Peyer's patch (tissue), 4 donors: ENCODE results near the gene TLR4.

Source experiments
- POLR2A ChIP-seq, 2 donors: fragments of 450-650 bp; IDR thresholded peaks; one replicate each; pipeline ENCODE4 v1.5.1; 2017; ENCODE audit warnings: antibody characterized with exemption in 2 of 2, mild to moderate bottlenecking in 2 of 2, moderate library complexity in 2 of 2
- TF ChIP-seq, protein P1 (sequence below), 6 experiments: fragments of 450-650 bp in 4 of 6; fragments of 200-600 bp in 2 of 6; sonication (generic) in 1 of 6; IDR thresholded peaks; one replicate each; pipeline ENCODE4 v1.5.1; 2017 to 2019; ENCODE audit warnings: antibody characterized with exemption in 6 of 6, mild to moderate bottlenecking in 3 of 6, moderate library complexity in 1 of 6

DNA sequence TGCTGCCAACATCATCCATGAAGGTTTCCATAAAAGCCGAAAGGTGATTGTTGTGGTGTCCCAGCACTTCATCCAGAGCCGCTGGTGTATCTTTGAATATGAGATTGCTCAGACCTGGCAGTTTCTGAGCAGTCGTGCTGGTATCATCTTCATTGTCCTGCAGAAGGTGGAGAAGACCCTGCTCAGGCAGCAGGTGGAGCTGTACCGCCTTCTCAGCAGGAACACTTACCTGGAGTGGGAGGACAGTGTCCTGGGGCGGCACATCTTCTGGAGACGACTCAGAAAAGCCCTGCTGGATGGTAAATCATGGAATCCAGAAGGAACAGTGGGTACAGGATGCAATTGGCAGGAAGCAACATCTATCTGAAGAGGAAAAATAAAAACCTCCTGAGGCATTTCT, 10.1 kb downstream of the TLR4 start:
- TF ChIP-seq, protein P1, sequence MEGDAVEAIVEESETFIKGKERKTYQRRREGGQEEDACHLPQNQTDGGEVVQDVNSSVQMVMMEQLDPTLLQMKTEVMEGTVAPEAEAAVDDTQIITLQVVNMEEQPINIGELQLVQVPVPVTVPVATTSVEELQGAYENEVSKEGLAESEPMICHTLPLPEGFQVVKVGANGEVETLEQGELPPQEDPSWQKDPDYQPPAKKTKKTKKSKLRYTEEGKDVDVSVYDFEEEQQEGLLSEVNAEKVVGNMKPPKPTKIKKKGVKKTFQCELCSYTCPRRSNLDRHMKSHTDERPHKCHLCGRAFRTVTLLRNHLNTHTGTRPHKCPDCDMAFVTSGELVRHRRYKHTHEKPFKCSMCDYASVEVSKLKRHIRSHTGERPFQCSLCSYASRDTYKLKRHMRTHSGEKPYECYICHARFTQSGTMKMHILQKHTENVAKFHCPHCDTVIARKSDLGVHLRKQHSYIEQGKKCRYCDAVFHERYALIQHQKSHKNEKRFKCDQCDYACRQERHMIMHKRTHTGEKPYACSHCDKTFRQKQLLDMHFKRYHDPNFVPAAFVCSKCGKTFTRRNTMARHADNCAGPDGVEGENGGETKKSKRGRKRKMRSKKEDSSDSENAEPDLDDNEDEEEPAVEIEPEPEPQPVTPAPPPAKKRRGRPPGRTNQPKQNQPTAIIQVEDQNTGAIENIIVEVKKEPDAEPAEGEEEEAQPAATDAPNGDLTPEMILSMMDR (IDR thresholded peaks at IDR 0.05) = peak in 3 of 6 experiments; percentile 29 to 30 (median 29)
- no peak for TF ChIP-seq POLR2A (IDR thresholded peaks at IDR 0.05)
